Activated B cell treated with CpG ODN at 0.5 μM for 24 hours (primary cell): Measurements from ENCODE around the gene LY86. TPM values are rescaled to one million over a fixed set of nuclear protein-coding genes. Genes with fewer than 3 reads are reported as not detected.

ENCODE experiments used
- ATAC-seq: fragments of 200-7000 bp; cut with Tn5 transposase; one replicate; pipeline ENCODE4 v1.10.0; 2021; ENCODE audit warnings: low read depth, mild to moderate bottlenecking, moderate library complexity
- CTCF ChIA-PET: fragments of 350-600 bp; sonication (Branson Sonifier 250); formaldehyde crosslinking; loops from one replicate; lab custom pipeline; 2021; ENCODE audit warnings: antibody characterized with exemption; lab: Charles Lee
- POLR2A ChIA-PET: fragments of 350-600 bp; sonication (Branson Sonifier 250); formaldehyde crosslinking; loops from one replicate; lab custom pipeline; 2021; ENCODE audit warnings: antibody characterized with exemption; lab: Charles Lee
- DNase-seq: peaks from one replicate; pipeline ENCODE4 v3.0.0; 2022
- H3K27ac Mint-ChIP-seq: one replicate; pipeline ENCODE4 v1.8.0; 2020; ENCODE audit warnings: mixed read lengths
- H3K27me3 Mint-ChIP-seq: one replicate; pipeline ENCODE4 v1.8.0; 2021; ENCODE audit warnings: mixed read lengths
- H3K36me3 Mint-ChIP-seq: one replicate; pipeline ENCODE4 v1.8.0; 2021; ENCODE audit warnings: low read depth, mixed read lengths
- H3K4me1 Mint-ChIP-seq: one replicate; pipeline ENCODE4 v1.8.0; 2021; ENCODE audit warnings: mixed read lengths
- H3K4me3 Mint-ChIP-seq: one replicate; pipeline ENCODE4 v1.8.0; 2020; ENCODE audit warnings: mild to moderate bottlenecking, mixed read lengths
- H3K9me3 Mint-ChIP-seq: one replicate; pipeline ENCODE4 v1.8.0; 2020; ENCODE audit warnings: mixed read lengths
- intact Hi-C: fragments of 100-400 bp; cut with micrococcal nuclease; formaldehyde crosslinking; loops from one replicate; pipeline ENCODE4 v1.15.1; 2024
- total RNA-seq: library from RNA; stranded (reverse); gene quantifications from 2 replicates; pipeline ENCODE4 v1.2.3, GENCODE V29; 2022
- TF ChIP-seq, protein P1 (sequence below): fragments of 200-600 bp; IDR thresholded peaks from one replicate; pipeline ENCODE4 v1.8.0; 2022; ENCODE audit warnings: antibody characterized with exemption, mild to moderate bottlenecking

LY86 gene
- total RNA-seq, 1 donor from 2014 or later: 58.1 TPM

DNA sequence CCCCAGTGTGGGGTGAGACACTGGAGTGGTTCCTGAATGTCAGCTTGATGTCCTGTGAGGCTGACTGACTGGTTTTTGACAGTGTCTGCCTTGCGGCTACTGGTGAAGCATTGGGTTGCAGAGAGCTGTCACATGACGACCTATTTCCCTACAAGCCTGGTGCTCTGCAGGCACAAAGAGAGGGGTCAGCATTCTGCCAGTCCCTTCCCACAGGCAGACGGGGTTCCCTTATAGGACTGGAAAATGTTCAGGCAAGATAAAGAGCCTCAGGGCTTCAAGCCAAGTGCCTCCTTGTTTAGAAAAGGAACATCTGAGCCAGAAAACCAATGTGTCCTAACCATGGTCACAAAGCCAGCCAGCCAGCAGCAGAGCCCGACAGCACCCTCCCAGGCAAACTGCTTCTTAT lies 11.0 kb downstream of the LY86 start:
- TF ChIP-seq, protein P1, sequence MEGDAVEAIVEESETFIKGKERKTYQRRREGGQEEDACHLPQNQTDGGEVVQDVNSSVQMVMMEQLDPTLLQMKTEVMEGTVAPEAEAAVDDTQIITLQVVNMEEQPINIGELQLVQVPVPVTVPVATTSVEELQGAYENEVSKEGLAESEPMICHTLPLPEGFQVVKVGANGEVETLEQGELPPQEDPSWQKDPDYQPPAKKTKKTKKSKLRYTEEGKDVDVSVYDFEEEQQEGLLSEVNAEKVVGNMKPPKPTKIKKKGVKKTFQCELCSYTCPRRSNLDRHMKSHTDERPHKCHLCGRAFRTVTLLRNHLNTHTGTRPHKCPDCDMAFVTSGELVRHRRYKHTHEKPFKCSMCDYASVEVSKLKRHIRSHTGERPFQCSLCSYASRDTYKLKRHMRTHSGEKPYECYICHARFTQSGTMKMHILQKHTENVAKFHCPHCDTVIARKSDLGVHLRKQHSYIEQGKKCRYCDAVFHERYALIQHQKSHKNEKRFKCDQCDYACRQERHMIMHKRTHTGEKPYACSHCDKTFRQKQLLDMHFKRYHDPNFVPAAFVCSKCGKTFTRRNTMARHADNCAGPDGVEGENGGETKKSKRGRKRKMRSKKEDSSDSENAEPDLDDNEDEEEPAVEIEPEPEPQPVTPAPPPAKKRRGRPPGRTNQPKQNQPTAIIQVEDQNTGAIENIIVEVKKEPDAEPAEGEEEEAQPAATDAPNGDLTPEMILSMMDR: no peak
- DNase-seq: no peak
- H3K9me3 Mint-ChIP-seq: peaks cover 4% of the 10 kb centered on the region
- no peaks in the 10 kb centered on the region for H3K27me3 Mint-ChIP-seq
- peaks cover 70% of the 10 kb centered on the region for H3K4me1 Mint-ChIP-seq
- ChIA-PET CTCF (no interaction called here), POLR2A (interaction anchor here (1.3 kb wide), 1 partner anchor 10 kb away, joined by 4 read pairs; no protein-coding TSS in a partner anchor)
- H3K27ac Mint-ChIP-seq: peak overlapping the region; percentile 50
- intact Hi-C loops: no loop called here
- ATAC-seq: no peak
- peaks cover 72% of the 10 kb centered on the region for H3K36me3 Mint-ChIP-seq
- no peak overlapping the region for H3K4me3 Mint-ChIP-seq

DNA sequence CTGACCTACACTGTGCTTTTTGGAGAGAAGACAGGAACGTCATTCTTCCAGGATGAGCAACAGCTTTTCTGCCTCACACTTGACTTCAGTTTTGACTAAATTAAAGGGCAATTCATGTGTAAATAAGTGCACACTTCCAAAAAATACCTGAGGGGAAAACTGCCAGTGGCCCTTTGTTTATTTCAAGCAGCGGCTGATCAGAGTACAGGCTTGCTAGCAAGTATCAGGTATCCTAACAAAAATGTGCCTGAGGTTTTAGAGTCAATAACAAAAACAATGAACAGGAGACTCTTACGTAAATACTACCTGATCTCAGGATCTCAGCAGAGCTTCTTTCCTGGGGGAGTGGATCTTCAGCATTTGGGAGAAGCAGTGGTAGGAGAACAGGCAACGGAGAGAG lies 12.4 kb downstream of the LY86 start:
- TF ChIP-seq, protein P1: no peak
- Mint-ChIP-seq H3K4me3 (no peak overlapping the region), H3K27me3 (no peaks in the 10 kb centered on the region), H3K27ac (peak overlapping the region; percentile 20), H3K4me1 (peaks cover 59% of the 10 kb centered on the region), H3K36me3 (peaks cover 77% of the 10 kb centered on the region), H3K9me3 (peaks cover 4% of the 10 kb centered on the region)
- intact Hi-C loops: loop anchor here (1.0 kb wide), 1 partner anchor 9 kb away; no protein-coding TSS in a partner anchor
- ATAC-seq (no peak), DNase-seq (no peak)
- POLR2A ChIA-PET: no interaction called here
- CTCF ChIA-PET: no interaction called here

DNA sequence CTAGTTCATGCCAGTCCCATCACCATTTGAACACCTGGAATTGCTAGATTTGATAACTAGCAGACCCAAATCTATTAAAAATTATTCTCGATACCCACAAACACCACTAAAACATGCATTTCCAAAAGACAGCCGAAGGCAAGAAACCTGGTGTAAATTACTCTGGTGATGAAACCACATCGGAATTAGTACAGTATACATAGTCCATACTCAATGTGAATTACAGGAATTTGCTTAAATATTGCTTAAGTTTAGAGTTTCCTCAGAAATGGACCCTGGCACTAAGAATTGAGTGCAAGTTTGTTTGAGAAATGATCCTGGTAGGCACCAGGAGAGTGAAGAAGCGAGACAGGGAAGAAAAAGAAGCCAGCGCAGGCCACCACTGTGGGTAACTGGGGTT lies 13.7 kb downstream of the LY86 start:
- Mint-ChIP-seq H3K4me1 (peaks cover 49% of the 10 kb centered on the region), H3K4me3 (no peak overlapping the region), H3K36me3 (peaks cover 71% of the 10 kb centered on the region), H3K27ac (no peak overlapping the region), H3K9me3 (peaks cover 4% of the 10 kb centered on the region), H3K27me3 (no peaks in the 10 kb centered on the region)
- DNase-seq: no peak
- POLR2A ChIA-PET: no interaction called here
- intact Hi-C loops: no loop called here
- TF ChIP-seq, protein P1: no peak
- CTCF ChIA-PET: no interaction called here
- no peak for ATAC-seq

DNA sequence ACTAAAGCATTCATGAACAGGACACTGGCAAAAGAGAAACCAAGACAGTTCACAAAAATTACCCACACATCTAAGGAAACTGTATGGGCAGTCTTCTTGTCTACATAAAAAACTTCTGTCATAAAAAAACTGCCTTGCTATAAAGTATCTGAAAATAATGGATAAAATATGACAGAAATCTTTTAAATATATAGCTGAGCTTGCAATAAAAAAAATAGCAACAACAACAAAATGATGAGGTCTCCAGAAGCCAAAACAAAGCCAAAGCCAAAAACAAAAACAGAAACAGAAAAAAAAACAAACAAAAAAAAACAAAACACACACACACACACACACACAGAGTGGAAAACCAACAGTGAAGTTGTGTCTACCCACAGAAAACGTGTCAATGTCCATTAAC lies 14.8 kb downstream of the LY86 start:
- POLR2A ChIA-PET: no interaction called here
- H3K4me1 Mint-ChIP-seq: peaks cover 45% of the 10 kb centered on the region
- intact Hi-C loops: no loop called here
- H3K27ac Mint-ChIP-seq: no peak overlapping the region
- ATAC-seq (no peak), DNase-seq (no peak)
- TF ChIP-seq, protein P1: no peak
- H3K4me3 Mint-ChIP-seq: no peak overlapping the region
- CTCF ChIA-PET: no interaction called here
- no peaks in the 10 kb centered on the region for H3K27me3 Mint-ChIP-seq
- H3K36me3 Mint-ChIP-seq: peaks cover 76% of the 10 kb centered on the region
- H3K9me3 Mint-ChIP-seq: peaks cover 4% of the 10 kb centered on the region

DNA sequence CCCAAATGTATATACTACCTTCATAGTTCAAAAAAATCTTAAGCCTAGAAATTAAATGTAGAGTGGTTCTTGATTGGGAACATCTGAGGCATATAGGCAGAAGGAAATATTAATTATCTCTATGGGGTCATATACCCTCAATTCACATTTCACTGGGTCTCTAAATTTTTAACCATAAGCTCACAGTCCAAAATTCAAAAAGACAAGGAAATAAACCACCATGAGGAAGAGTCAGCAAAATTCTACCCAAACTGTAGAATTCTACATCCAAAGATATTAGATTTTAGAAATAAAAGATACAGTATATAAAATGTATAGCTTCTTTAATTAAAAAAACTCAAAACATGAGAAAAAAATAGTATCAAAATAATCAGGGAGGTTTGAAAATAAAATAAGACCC lies 15.5 kb downstream of the LY86 start:
- TF ChIP-seq, protein P1: no peak
- intact Hi-C loops: no loop called here
- DNase-seq (no peak), ATAC-seq (no peak)
- no peaks in the 10 kb centered on the region for H3K27me3 Mint-ChIP-seq
- peaks cover 72% of the 10 kb centered on the region for H3K36me3 Mint-ChIP-seq
- H3K4me1 Mint-ChIP-seq: peaks cover 45% of the 10 kb centered on the region
- peaks cover 4% of the 10 kb centered on the region for H3K9me3 Mint-ChIP-seq
- H3K4me3 Mint-ChIP-seq: no peak overlapping the region
- POLR2A ChIA-PET: interaction anchor here (0.8 kb wide), 1 partner anchor 15 kb away, joined by 4 read pairs; no protein-coding TSS in a partner anchor
- H3K27ac Mint-ChIP-seq: no peak overlapping the region
- CTCF ChIA-PET: no interaction called here
